ENCODE results near the gene FBLN2.

DNA sequence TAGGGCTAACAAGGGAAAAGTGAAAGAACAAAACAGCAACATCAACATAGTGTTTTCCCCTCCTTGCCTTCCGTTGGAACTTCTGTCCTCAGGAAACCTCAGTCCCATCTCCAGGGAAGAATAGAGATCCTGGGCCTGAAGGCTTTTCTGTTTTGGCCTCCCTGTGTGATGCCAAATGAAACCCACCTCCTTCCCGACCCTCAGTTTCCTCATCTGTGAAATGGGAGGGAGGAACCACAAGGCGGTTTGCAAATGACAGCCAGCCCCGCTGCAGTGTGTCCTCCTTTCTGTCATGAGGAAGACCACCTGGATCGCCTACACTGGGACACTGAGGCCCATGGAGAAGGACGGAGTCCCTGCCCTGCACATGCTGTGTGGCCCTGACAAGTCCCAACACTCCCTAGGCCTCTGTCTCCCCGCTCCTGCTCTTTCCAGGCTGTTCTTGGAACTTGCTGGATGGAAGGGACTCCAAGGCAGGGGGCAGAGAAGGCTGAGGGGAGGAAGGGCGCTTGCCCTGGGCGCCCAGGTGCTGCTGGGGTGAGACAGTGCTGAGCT is 28.5 kb upstream of the FBLN2 start:
- TF ChIP-seq CTCF (optimal IDR thresholded peaks at IDR 0.05 in 1 of 3, IDR thresholded peaks at IDR 0.05 in 1 of 3, conservative IDR thresholded peaks at IDR 0.05 in 1 of 3; ENCODE audit: extremely low read depth in 1 of 3, insufficient read depth in 2 of 3, low read length in 3 of 3) (no peak), EZH2 (IDR thresholded peaks at IDR 0.05; ENCODE audit: low read length) (no peak)

Data from keratinocyte (primary cell).